Thyroid gland (tissue), 4 donors: ENCODE measurements around the gene DEPDC4.

ENCODE experiments used
- POLR2A ChIP-seq, 2 donors: fragments of 450-650 bp; IDR thresholded peaks; one replicate each; pipeline ENCODE4 v1.6.1; 2017; ENCODE audit warnings: antibody characterized with exemption in 2 of 2, mild to moderate bottlenecking in 2 of 2, moderate library complexity in 1 of 2
- TF ChIP-seq, protein P1 (sequence below), 6 experiments: fragments of 200-600 bp in 3 of 6; fragments of 450-650 bp in 3 of 6; sonication (generic) in 3 of 6; IDR thresholded peaks; one replicate each; pipeline ENCODE4 v1.5.1; 2016 to 2019; ENCODE audit warnings: antibody characterized with exemption in 6 of 6, mild to moderate bottlenecking in 2 of 6, inconsistent platforms in 1 of 6, moderate library complexity in 1 of 6

DNA sequence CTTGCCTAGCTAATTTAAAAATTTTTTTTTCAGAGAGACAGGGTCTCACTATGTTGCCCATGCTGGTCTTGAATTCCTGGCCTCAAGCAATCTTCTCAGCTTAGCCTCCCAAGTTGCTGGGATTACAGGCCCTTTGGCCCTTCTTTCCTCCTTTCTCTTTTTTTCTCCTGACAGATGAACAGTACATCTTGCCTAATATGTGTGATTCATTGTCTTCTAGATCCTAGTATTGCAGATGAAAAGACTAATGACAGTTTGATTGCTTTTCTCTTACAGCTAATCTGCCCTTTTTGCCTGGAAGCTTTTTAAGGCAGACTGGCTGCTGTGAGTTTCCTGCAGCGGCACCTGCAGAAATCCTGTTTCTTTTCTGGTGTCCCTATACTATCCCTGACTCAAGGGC lies 12.0 kb downstream of the DEPDC4 start:
- TF ChIP-seq, protein P1, sequence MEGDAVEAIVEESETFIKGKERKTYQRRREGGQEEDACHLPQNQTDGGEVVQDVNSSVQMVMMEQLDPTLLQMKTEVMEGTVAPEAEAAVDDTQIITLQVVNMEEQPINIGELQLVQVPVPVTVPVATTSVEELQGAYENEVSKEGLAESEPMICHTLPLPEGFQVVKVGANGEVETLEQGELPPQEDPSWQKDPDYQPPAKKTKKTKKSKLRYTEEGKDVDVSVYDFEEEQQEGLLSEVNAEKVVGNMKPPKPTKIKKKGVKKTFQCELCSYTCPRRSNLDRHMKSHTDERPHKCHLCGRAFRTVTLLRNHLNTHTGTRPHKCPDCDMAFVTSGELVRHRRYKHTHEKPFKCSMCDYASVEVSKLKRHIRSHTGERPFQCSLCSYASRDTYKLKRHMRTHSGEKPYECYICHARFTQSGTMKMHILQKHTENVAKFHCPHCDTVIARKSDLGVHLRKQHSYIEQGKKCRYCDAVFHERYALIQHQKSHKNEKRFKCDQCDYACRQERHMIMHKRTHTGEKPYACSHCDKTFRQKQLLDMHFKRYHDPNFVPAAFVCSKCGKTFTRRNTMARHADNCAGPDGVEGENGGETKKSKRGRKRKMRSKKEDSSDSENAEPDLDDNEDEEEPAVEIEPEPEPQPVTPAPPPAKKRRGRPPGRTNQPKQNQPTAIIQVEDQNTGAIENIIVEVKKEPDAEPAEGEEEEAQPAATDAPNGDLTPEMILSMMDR (IDR thresholded peaks at IDR 0.05) = no peak
- no peak for TF ChIP-seq POLR2A (IDR thresholded peaks at IDR 0.05)
